GM18861 (cell line): ENCODE results near the gene RIPOR2.
A peak's percentile ranks its signal among the peaks of the same experiment; 100 is the strongest.

Source experiments
- ATAC-seq: cut with Tn5 transposase; IDR thresholded peaks from one replicate; pipeline ENCODE4 v1.9.1; 2021; ENCODE audit not compliant: unreplicated experiment

Gene RIPOR2

DNA sequence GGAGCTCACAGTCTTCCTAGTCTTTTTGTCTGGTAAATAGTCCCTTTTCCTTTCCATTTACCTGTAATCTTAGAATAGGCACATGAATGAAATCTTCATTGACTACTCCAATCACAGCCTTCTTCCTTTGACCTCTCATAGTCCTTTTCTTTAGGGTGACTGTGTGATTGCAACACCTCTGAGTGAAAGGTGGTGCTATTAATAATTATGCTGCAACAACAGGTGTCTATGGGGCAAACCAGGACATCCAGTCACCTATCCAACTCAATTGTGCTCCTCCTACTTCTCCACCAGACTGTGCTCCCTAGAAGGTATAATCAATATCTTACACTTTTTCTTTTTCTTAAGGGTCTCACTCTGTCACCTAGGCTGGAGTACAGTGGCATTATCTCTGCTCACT lies 29.4 kb downstream of the RIPOR2 start:
- ATAC-seq = no peak

DNA sequence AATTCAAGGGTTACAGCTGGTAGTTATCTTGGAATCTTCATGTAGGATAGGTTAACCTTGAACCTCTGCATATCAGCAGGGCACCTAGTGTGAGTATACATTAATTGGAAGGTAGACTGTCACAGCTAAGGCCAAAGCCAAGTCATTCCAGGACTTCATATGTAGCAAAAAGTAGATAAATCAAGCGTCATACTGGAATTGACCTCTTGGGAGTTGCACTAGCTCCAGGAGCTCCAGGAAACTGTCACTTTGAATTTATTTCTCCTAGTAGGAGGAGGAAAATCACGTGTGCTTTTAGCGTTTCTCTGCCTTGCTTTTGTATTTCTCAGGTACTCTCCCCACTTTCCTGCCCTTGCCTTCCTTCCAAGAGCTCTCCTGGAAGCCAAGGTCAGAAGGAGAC lies 30.3 kb downstream of the RIPOR2 start:
- no peak for ATAC-seq

DNA sequence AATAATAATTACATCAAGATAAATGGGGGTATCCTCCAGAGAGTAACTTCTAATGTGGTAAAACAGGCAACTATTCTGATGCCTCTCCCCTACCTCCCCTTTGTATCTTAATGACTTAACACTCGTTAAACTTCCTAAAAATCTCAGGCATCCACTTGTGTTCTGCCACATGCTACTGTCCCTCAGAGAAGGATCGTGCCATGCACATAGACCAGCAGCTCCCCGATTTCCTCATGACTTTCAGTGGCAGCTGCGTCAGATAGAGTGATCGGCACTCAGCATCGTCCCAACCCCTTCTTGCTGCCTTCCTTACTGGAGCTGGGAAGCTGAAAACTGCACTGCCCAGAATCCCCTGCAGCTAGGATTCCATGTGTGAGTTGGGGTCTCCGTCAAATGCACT lies 32.1 kb downstream of the RIPOR2 start:
- ATAC-seq = no peak

DNA sequence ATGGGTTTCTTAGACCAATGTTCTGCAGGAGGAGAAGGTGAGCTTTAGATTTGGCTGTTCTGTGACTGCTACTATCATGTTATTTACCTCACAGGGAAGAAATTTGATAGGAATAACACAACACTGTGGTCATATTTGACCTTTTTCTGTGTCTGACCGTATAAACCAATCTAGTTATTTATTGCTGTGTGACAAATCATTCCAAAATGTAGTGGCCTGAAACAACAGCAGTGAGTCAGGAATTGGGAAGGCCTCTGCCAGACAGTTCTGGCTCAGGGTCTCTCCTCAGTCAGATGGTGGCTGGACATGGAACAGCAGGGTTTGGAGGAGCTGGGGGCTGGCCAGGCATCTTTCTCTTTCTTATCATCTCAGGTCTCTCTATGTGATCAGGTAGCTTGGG lies 33.0 kb downstream of the RIPOR2 start:
- ATAC-seq = no peak

DNA sequence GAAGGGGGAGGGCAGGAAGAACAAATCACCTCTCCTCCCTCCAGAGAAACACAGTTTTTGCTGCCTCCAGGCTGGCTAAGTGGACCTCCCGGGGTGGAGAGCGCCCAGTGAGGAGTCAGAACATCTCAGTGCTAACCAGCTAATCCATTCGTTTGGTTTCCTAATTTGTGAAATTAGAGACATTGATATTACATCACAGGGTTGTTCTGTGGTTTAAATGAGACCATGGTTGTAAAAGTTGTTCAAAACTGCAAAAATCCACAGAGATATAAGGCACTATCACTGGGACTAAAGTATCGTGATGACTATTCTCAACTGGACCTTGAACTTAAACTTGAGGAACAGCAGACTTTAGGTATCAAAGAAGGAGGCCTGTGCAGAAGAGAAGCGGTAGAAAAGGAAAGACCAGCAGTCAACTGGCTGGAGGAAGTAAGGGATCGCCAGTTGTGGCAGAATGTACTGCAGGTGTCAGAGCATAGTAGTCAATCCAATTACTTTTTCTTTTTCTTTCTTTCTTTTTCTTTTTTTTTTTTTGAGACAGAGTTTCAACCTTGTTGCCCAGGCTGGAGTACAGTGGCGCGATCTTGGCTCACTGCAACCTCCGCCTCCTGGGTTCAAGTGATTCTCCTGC lies 33.9 kb downstream of the RIPOR2 start:
- ATAC-seq = no peak

DNA sequence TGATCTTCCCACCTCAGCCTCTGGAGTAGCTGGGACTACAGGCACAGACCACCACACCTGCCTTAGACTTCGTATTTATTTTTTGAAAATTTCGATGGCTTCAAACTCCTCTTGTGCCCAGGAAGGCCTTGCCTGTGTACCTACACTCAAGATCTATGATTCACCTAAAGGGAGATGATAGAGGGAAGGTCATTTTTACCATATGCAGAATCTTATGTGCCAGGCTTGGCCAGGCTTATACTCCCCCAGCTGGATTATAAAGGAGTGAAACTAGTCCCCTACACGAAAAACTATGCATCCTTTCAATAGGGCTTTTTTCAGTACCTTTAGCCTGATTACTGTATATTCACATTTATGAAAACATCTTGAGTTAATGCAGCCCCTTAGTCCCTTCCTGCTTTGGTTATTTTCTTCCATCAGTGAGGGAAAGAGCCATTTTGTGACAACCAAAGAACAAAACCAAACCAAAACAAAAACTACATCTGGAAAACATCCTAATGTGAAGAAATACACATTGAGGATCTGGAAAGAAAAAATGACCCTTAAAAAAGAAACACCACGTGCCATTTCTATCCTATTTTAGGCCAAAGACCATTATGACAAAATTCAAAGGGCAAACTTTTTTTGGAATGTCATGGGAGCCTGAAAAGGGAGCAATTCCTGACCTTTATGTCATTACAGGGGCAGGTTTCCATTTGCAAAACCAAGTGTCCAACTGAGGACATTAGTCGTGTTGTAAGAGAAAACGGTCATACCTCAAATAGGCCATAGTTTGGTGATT lies 34.7 kb downstream of the RIPOR2 start:
- no peak for ATAC-seq

DNA sequence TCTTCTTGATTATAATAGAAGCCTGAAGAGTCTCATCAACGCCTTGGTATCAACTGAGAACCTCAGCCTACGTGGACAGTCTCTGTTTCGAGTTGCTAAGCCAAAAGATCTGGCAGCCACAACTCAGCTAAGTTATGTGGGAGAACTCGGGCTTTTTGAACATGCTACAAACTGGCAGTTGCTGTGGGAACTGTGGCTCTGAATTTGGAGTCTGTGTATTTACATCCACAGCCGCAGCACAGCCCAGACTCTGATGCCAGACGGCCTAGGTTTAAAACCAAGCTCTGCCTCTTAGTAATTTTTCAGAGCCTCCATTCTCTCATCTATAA lies 35.8 kb downstream of the RIPOR2 start:
- ATAC-seq = no peak

DNA sequence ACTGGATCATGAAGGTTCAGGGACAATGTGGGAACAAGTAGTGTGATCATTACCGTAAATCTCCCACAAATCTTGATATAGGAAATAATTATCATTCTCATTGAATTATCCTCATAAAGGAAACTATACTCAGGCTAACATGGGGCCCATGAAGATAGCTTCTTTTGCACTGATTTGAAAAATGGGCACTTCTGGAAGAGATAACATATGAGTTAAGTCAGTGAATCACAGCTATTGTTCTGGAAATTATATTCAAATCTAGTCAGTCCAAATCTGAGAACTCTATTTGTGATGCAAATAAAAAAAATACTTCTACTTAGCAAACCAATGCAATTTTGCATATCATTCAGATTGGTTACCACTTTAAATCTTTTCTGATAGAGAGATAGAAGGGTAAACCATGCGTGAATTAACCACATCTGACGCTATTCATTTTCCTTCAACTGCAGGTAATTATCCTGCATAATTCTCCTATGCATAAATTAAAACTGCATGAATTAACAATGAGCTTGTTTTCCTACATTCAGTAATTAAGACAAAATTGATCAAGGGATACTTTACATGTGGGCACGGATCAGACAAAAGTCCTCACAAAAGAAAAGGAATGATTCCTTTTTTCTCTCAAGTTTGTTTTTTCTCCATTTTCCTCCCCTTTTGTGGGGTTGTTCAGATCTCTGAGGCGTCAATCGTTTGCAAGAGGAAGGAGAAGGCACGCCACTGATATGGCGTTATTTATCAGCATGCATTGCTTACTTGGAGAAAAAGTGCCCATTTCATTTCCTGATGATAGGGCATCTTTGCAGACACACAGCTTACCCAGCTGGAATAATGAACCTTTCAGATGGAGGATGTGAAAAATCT lies 36.4 kb downstream of the RIPOR2 start:
- ATAC-seq = no peak

DNA sequence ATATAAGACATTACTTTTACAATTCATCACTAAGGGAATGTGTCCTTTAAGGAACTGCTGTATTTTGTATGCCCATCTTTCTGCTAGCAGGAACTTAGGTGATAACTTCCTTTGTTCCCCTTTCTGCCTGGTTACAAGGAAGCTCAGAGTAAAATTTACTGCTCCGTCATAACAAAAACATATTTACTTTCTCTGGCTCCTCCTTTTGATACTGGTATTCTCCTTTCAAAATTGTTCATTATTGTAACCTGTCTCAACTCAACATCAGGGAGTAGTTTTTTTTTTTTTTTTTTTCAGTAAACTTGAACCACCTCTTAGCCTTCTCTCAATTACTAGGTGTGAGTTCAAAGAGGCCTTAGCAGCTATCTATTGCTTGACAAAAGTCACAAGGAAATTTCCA lies 37.1 kb downstream of the RIPOR2 start:
- no peak for ATAC-seq

DNA sequence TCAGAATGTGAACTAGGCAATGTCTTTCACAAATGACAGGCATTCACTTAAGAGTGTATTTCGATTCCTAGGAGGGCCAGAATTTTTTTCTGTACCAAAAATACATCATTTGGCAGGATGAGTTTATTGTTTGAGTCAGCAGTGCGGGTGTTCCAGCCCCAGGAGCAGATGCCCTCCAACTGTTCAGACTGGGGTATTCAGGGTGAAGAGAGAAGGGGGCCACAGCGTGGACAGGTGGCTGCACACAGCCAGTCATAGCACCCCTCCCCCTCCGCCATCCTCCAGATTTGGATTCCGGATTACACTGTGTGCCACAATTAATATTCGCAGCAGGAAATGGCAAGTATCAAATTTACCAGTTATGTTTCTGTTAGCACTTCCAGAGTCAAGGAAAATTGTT lies 38.6 kb downstream of the RIPOR2 start:
- no peak for ATAC-seq

DNA sequence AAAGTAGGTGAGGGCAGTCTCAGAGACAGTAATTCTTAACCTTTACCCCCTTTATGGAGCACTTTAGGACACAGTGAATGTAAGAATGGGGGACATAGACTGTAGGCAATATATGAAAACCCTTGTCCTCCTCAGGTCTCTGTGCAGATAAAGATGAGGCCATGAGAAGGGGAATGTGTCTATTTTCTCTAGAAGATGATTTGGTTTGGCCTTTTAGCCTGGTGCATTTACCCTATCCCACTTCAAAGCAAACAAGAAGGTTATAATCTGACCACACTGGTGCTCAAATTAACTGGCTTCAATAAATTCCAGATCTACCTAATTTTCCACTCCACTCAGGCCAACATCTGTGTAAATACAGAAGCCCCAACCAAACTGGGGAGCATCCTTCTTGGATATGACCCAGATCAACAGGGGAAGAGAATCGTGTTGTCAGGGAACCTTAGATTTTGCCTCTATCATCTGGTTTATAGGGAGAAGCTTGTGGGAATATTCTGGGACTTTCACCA lies 42.4 kb downstream of the RIPOR2 start:
- no peak for ATAC-seq

DNA sequence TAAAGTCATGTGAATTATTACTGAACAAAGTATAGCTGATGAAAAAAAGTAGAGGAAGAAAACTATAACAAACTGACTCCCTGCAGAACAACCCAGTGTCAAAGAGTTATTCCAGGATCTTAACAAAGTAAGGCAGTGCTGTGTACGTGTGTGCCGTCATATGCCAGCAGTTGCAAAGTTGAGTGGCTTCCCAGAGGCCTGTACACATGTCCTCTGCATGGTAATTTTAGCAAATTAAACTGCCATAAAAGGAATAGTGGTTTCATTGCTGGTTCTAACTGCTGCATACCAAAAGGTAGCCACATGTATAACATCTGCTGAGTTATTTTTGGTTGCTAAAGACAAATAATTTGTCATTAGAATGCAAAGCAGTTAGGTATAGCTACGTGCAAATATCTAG lies 44.8 kb downstream of the RIPOR2 start:
- ATAC-seq = peak; percentile 52

DNA sequence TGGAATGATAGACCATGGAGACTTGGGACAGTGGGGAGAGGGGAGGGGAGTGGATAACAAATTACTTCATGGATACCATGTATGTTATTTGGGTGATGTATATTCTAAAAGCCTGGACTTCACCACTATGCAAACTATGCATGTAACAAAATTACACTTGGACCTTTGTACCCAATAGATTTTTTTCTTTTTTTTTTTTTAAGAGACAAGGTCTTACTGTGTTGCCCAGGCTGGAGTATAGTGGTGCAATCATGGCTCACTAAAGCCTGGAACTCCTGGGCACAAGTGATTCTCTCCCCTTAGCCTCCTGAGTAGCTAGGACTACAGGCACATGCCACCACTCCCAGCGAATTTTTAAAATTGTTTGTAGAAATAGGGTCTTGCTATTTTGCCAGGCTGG lies 45.3 kb downstream of the RIPOR2 start:
- ATAC-seq = no peak

DNA sequence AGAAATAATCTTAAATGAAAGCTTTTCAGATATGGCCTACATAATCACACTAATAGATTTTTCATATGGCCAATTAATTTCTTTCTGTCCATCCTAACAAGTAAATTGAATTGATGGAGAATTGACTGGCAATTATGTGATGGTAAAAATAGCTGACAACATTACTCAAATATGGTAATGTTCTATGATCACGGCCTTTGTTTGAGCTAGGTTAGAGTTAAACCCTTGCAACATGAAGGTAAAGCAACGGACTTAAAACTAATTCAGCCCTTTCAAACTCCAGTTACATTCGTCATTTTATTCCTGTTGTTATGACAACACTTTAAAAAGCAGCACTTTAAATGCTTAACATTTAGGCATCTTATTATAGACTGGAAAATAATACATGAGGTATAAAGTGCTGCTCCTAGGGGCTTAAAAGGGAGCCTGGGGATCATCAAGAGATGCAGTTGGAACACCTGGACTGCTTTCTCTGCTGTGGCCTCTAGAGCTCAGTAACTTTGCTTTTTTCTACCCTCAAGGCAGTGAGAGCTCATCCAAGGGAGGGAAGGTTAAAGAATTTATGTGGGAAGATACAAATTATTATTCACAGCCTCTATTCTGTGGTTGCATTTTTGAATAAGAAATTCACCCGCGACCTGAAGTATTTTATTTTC lies 46.9 kb downstream of the RIPOR2 start:
- no peak for ATAC-seq

DNA sequence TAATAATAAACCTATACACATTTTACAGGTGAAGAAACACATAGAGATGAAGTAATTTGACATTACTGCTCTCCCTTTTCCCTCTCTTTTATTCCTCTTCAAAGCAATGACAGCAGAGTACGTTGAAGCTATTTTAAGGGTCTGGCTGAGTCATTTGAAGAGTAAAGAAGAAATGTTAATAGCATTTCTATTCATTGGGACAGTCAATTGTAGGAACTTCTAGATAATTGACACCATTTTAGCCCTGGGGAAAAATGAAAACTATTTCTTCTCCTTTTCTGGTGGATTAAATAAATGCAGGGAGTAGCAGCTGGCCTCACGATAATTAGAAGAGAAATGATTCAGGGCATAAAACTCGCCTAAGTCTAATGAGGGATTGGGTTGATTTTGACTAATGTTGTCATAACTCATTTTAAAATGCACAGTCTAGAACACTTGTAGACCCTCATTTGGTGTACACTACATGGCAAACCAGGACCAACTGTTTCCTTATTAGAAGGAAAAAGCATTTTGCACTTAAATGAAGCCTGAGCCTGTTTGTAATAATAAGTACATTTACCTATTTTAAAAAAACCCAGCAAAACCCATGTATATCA lies 48.1 kb downstream of the RIPOR2 start:
- ATAC-seq = no peak

DNA sequence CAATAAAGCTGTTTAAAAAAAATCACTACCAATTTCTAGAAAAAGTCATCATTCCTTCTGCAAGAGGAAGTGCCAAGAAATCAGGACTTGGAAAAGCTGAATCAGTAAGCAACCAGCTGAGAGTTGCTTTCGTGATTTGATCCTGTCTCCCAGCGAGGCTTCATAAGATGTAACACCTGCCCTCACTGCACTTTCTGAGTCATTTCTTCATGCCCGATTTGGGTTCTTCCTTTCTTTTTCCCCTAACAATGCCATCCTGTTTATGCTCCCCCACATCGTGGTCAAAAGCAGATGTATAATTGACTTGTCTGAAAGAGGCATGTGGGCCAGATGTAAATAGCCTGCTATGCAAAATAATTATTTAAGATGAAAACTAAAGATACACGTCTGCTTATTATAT lies 52.1 kb downstream of the RIPOR2 start:
- ATAC-seq = peak; percentile 70

DNA sequence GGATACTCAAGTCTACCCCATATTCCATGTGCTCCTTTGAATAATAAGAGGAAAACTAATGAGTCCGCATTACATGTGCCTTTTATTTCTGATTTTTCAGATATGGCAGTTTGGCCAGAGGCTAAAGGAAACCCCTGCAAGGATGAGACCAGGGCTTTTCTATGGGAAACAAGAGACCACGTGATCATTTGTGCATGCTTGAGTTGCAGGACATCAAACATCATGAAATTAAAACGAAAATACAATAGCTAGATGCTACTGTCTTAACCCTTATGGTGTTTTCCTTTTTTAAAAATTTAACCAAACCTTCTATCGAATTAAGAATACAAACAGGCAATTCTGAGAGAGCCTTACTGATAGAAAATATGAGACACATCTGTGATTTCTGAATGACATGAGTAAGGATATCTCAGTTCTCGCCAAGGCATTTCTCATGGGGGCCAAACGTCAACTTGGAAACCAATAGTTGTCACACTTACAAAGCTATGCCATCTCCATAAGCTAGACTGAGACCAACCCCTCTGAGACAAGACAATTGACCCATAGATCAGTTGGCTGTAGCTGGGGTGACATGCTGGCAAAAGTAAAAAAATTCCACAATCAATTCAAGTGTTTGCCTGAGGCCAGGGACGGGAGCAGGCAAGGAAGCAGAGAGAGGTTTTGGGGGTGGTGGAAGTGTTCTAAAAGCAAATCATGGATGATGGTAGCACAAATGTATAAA lies 52.8 kb downstream of the RIPOR2 start:
- no peak for ATAC-seq

DNA sequence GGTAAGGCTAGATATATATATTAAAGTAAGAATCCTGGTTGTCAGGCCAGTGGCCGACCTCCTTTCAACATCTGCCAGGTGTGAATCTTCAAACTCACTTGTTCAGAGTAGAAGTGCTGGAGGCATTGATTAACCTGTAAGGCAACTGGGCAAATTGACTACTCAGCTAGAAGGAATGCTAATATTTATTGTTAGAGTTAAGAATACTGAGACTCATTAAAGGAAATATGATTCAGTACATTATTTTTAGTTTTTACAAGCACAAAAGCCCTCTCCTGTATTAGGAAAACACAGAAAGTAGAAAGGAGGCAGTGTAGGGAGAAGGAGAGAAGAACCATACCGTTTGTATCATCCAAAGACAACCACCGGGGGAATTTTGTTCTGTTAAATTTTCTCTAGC lies 53.5 kb downstream of the RIPOR2 start:
- no peak for ATAC-seq

DNA sequence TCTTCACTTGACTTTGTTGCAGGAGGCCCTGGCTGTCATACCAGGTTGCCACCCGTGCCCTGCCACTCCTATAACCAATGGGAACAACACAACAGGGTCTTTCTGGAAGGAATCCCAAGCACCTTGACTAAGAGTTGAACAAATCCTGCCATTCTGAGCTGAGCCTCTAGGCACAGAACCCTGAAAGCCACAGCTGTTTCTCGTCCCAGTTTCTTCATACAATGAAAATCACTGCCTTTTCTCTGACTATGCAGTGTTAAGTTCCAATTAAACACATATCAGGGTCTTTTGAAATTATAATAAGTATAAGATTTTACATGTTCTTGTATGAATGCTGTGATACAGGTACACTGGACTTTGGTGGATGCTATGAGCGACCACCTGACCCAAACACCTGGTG lies 54.4 kb downstream of the RIPOR2 start:
- no peak for ATAC-seq

DNA sequence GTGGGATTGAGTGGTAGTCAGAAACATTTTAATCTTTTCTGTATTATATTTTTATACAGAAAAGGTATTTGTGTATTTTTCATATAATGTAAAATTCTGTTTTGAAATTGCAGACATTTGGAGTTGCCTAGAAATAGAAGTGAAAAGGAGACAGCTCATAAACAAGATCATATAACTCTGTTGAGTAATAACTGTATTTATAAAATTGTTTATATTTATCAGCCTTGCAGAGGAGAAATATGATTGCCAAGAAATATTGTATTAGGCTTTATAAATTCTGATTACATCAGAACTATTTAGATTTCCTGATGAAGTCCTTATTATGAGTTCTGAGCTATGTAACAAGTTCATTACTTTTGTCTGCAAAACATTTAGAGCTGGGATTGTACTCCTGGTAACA lies 55.3 kb downstream of the RIPOR2 start:
- no peak for ATAC-seq
